Measurements from ENCODE around the gene CLEC3B.
"Not testable (repeated sequence)": the region's sequence is repeated elsewhere in the genome, so short reads cannot be mapped to it uniquely, and the experiment has no call there.

The CLEC3B gene

DNA sequence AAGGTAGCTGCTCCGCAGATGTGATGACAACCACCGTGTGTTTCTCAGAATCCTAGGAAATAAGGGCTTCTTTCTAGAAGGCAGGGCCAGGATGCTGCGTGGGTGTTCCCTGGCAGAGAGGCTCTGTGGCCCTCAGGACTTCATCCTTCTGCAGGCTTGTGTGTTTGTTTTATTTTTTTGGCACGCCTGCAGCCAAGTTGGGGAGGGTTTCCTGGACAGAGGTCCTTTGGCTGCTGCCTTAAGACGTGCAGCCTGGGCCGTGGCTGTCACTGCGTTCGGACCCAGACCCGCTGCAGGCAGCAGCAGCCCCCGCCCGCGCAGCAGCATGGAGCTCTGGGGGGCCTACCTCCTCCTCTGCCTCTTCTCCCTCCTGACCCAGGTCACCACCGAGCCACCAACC is at the start of gene CLEC3B:
Gene CLEC3B, plus strand, starts transcription at position 266 of the 400 bp plus-strand sequence. Its CDS starts 60 bp downstream, at position 326.
- no peak for DNase-seq

GRCh38 chr3:44981220-44981619 is 44.9 kb upstream of the CLEC3B start:
- DNase-seq, result no peak

DNA sequence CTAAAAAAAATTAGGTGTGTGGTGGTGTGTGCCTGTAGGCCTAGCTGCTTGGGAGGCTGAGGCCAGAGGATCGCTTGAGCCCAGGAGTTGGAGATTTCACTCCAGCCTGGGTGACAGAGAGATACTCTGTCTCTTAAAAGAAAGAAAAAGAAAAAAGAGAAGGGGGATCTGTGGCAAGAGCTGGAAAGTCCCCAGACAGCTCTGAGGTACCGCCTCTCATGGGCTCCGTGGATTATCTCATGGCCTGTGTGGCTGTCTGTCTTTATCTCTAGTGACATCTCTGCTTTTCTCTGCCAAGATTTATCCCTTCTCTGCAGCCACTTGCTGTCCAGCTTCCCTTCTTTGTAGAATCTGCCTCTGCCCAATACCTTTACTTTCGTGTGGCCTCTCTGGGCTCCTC is 44.4 kb upstream of the CLEC3B start:
- no peak for DNase-seq

- DNase-seq, result no peak
Observed at GRCh38 chr3:44982817-44983216, 43.3 kb upstream of the CLEC3B start.

GRCh38 chr3:44983484-44983941 is 42.6 kb upstream of the CLEC3B start:
- no peak for DNase-seq

GRCh38 chr3:44984335-44984734 is 41.8 kb upstream of the CLEC3B start:
- no peak for DNase-seq

GRCh38 chr3:44986330-44986729 is 39.8 kb upstream of the CLEC3B start:
- DNase-seq, result not testable (repeated sequence)

- DNase-seq, result no peak
Observed at GRCh38 chr3:44987332-44987731, 38.8 kb upstream of the CLEC3B start.

DNA sequence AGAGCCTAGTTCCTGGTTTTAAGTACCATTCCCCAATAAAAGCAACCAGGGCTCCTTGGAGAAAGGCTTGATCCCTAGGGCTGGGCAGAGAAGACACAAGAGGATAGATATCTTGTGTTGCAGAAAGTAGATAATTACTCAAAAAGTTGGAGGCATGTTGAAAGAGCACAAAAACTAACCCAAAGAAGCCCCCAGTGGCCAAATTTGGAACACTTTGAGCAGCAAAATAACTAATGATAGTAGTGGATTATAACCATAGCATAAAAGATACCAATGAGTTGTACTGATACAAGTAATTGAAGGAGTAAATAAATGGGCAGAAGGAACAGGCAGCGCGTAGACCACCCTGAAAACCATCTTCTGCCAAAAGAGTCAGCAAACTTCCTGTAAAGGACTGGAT is 38.0 kb upstream of the CLEC3B start:
- no peak for DNase-seq

DNA sequence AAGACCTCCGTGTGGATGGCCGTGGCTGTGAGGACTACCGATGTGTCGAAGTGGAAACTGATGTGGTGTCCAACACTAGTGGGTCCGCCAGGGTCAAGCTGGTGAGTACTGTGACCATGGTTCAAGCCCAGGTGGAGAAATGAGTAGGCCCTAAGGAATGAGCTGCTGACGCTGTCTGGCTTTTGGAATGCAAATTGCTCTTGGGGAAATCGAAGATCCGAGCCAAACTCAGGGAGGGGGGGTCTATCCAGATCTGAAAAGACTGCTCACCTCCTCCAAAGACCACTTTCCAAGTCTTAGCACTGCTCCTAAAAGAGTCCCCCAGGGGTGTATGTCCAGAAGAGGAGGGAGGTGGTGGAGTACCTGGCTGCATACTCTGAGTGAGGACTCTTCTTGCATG is 37.0 kb upstream of the CLEC3B start:
- DNase-seq, result no peak

DNA sequence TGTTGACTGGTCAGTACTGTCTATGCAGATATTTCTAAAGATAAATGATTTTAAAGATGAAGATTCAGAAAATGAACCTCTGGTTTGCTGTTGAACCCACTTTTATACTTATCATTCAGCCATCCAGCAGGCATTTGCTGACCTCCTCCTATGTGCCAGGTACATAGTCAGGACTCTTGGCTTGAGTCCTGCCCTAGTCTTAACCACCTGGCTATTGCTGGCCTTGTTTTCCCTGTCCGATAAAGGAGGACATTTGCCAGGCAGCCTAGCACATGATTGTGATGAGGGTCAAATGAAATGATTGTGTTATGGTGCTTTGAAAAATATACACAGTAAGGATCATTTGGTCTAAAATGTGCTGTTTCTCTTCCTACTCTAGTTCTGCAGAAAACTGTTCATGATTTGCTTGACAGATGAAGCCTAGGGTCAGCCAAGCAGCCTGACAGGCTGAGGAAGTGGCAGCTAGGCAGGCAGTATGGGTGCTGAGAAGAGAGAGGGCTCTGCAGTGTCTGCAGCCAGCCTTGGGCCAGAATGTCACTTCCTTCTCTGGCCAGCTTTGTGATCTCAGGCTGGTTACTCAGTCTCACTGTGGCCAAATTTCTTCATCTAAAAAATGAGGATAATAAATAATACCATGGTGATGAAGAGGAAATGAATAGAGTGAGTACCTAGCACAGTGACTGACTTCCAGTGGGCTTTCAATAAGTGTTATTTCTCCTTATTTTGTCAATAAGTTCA is 36.3 kb upstream of the CLEC3B start:
- DNase-seq, result no peak

DNA sequence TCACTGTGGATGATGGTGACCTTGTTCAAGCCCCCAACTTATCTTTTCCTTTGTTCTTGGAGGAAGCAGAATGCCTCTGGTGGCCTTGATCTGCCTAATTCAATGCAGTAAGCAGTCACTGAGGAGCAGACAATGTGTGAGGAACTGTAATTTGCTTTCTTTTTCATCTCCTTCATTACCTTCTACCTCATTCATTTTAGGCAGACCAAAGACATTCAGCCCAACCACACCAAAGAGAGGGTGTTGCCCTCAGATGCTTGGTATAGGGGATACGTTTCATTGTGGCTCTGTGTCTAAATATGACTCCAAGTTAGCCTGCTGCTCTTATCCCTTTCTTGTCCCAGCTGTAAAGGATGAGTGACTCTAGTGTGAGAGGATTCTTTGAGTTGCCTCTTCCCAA is 34.8 kb upstream of the CLEC3B start:
- DNase-seq, result no peak

- DNase-seq, result no peak
Observed at GRCh38 chr3:44992555-44993470, 33.3 kb upstream of the CLEC3B start.

- DNase-seq, result no peak
Observed at GRCh38 chr3:44993471-44994205, 32.5 kb upstream of the CLEC3B start.

DNA sequence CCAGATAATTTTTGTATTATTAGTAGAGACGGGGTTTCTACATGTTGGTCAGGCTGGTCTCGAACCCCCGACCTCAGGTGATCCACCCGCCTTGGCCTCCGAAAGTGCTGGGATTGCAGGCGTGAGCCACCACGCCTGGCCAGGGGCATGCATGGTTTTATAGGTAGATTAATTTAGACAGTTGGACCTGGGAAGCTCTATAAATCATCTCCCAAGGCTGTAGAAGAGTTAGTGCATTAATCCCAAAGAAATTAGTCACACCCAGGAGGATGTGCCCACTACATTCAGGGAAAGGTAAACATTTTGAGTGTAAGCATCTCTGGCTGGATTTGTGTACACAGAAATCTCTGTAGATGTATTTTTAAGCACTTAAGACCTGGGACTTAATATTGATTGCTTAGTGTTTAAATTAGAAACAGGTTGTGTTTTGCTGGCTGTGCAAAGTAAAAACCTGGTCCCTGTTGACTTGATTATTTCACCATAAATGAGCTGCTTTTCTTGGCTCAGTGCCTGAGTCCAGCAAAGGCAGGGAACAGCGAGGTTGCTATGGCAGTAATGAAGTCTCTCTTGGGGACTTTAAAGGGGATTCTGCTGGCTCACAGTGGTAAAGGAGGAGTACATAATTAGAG is 30.8 kb upstream of the CLEC3B start:
- DNase-seq, result no peak

GRCh38 chr3:44996556-44996969 is 29.5 kb upstream of the CLEC3B start:
- DNase-seq, result no peak

DNA sequence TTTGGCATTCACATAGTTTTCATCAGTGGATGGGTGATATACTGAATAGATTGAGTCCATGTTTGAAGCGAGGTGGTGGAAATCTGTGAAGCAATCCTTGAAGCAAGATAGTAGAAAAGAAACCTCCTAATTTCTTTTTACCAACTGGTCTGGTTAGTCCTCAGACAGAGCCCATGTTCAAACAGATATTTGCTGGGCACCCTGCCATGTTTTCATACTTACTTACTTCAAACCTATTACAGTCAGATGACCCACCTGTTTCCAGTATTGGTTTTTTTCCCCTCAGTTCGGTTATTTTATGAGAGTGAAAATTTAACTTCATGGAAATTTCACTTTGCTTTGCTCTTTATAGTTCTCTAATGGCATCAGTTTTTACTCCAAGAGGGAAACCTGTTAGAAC is 26.3 kb upstream of the CLEC3B start:
- no peak for DNase-seq

- no peak for DNase-seq
Observed at GRCh38 chr3:45000823-45001222, 25.3 kb upstream of the CLEC3B start.

DNA sequence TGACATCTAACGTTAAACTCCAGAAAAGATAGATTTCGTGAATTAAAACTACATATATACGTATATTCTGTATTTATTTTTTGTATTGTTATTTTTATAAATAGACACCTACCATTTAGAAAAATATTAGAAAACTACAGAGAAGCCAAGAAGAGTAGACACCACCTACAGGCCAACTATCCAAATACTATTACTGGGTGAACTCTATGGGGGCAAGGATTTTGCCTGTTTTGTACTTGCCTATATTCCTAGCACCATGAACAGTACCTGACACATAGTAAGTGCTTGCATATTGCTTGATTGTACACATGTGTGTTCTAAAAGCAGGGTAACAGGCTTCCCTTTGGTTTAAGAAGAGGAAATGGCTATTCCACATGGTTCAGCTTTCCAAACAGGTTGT is 24.4 kb upstream of the CLEC3B start:
- no peak for DNase-seq

DNA sequence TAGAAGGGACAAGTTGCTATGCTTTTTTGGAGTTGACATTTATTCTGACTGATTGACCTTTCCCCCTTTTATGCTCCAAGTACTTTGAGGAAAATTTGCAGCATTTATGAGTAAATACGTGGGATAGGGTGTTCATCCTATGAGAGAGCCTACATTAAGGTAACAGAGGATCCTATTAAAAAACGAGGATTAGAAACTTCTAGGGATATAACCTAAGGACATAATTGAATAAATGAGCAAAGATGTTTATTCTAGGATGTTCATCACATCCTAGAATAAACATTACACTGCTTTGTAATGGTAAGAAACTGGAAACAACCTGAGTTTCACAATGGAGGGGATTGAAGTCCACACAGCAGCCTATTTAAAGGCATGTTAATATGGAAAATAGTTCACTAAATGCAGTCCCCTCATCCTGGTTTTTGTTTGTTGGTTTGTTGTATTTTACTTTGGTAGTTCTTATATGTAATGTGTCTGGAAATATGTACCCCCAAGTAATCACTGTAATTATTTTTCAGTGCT is 23.9 kb upstream of the CLEC3B start:
- DNase-seq, result no peak

GRCh38 chr3:45002720-45003119 is 23.4 kb upstream of the CLEC3B start:
- DNase-seq, result no peak

DNA sequence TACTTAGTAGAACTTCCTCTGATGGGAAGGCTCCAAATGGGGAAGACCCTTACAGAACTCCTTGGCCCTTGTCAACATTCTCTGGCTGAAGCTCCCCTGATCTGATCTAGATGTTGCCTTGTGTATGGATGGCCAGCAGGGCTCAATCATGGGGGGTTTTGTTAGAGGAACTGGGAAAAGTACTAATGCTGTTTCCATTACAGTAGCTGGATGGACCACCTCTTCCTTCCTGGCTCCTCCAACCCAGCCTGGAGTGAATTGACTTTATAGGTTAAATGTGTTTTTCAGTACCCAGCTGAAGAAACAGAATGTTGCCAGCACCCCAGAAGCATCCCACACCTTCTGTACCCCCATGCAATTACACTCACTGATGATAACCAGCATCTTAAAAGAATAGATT is 22.7 kb upstream of the CLEC3B start:
- no peak for DNase-seq

- no peak for DNase-seq
Observed at GRCh38 chr3:45003859-45004258, 22.2 kb upstream of the CLEC3B start.
